HepG2 (cell line): Measurements from ENCODE around the gene SECTM1. TPM values are rescaled to one million over a fixed set of nuclear protein-coding genes. Genes with fewer than 3 reads are reported as not detected.

Experiments used
- ATAC-seq: fragments of 200-7000 bp; cut with Tn5 transposase; 3 replicates; pipeline ENCODE4 v1.9.1; 2020; ENCODE audit warnings: mild to moderate bottlenecking, moderate library complexity
- BruUV-seq: library from RNA; stranded (reverse); fragments of 400-500 nt; replicated peaks from 2 replicates; lab custom pipeline; 2021; lab: Mats Ljungman, UMichigan
- CTCF ChIA-PET: fragments of 300-600 bp; formaldehyde crosslinking; extraction: SDS; loops from one replicate; lab custom pipeline; 2021; ENCODE audit warnings: low total read pairs, inconsistent platforms, low intra/inter-chr PET ratio; lab: Yijun Ruan, JAX
- POLR2A ChIA-PET: fragments of 350-600 bp; sonication (Branson Sonifier 250); formaldehyde crosslinking; loops from one replicate; lab custom pipeline; 2020; ENCODE audit warnings: antibody characterized with exemption, inconsistent platforms; lab: Yijun Ruan, JAX
- DNase-seq: peaks from one replicate; pipeline ENCODE4 v3.0.0-alpha.2; 2015; ENCODE audit warnings: low spot score
- FAIRE-seq: peaks from 3 replicates; lab custom pipeline; 2011; peaks lifted over from hg19 to GRCh38; lab: Jason Lieb, UNC
- H2AFZ ChIP-seq: one replicate; pipeline ENCODE4 v1.6.1; 2011; ENCODE audit warnings: low read length, inconsistent platforms
- H3K27ac ChIP-seq: fragments of 300-600 bp; 3 replicates; pipeline ENCODE4 v1.8.0; 2011; ENCODE audit warnings: mixed run types, mild to moderate bottlenecking, mixed read lengths, low read length, inconsistent platforms; ENCODE audit not compliant: insufficient read depth; ENCODE audit errors: extremely low read length
- H3K27me3 ChIP-seq, 2 experiments: fragments of 200-600 bp in 1 of 2; 2 replicates in 1 of 2; 3 replicates in 1 of 2; pipeline versions ENCODE4 v1.6.0 to v1.8.0; 2011; ENCODE audit warnings: low read length in 2 of 2, mild to moderate bottlenecking in 2 of 2, moderate library complexity in 2 of 2, inconsistent platforms in 1 of 2; ENCODE audit not compliant: insufficient read depth in 2 of 2, control insufficient read depth in 1 of 2
- H3K36me3 ChIP-seq, 2 experiments: fragments of 200-600 bp in 1 of 2; replicated peaks in 1 of 2; 2 replicates in 1 of 2; 3 replicates in 1 of 2; pipeline versions ENCODE4 v1.5.1 to v1.8.0; 2011; ENCODE audit warnings: low read length in 2 of 2, inconsistent platforms in 1 of 2; ENCODE audit not compliant: insufficient read depth in 2 of 2, control insufficient read depth in 1 of 2
- H3K4me1 ChIP-seq: 2 replicates; pipeline ENCODE4 v1.5.1; 2012; ENCODE audit warnings: low read length, inconsistent platforms; ENCODE audit not compliant: insufficient read depth
- H3K4me2 ChIP-seq: 2 replicates; pipeline ENCODE4 v1.6.0; 2011; ENCODE audit warnings: low read depth, low read length, inconsistent platforms
- H3K4me3 ChIP-seq, 3 experiments: fragments of 200-600 bp in 1 of 3; sonication (generic), shearing (Covaris generic) in 1 of 3; replicated peaks in 1 of 3; 2 replicates each; pipeline ENCODE4 v1.5.1; 2011 to 2016; ENCODE audit warnings: low read length in 3 of 3, inconsistent platforms in 2 of 3, low read depth in 2 of 3, mild to moderate bottlenecking in 2 of 3, control low read depth in 1 of 3, mixed read lengths in 1 of 3; ENCODE audit not compliant: insufficient read depth in 1 of 3
- H3K79me2 ChIP-seq: one replicate; pipeline ENCODE4 v1.6.1; 2011; ENCODE audit warnings: low read length, inconsistent platforms; ENCODE audit not compliant: insufficient read depth
- H3K9ac ChIP-seq: 2 replicates; pipeline ENCODE4 v1.6.0; 2011; ENCODE audit warnings: mild to moderate bottlenecking, low read depth, low read length, inconsistent platforms; ENCODE audit not compliant: insufficient read depth
- H3K9me3 ChIP-seq: 2 replicates; pipeline ENCODE4 v1.5.1; 2012; ENCODE audit warnings: mild to moderate bottlenecking, low read length
- H4K20me1 ChIP-seq: 2 replicates; pipeline ENCODE4 v1.6.0; 2011; ENCODE audit warnings: inconsistent platforms, mild to moderate bottlenecking, low read length, moderate library complexity; ENCODE audit not compliant: insufficient read depth
- HNRNPK ChIP-seq: fragments of 200-400 bp; formaldehyde crosslinking; IDR thresholded peaks from 2 replicates; pipeline ENCODE4 v1.6.1; 2018; ENCODE audit warnings: low read length, low read depth, moderate library complexity, mild to moderate bottlenecking; ENCODE audit not compliant: poor library complexity, severe bottlenecking
- HOXA3 ChIP-seq: sonication (generic); formaldehyde crosslinking; IDR thresholded peaks from 2 replicates; pipeline ENCODE4 v1.5.0; 2020; ENCODE audit warnings: missing genetic modification reagents
- MIER3 ChIP-seq: IDR thresholded peaks from 2 replicates; pipeline ENCODE4 v1.6.1; 2016; ENCODE audit warnings: missing compliant biosample characterization, borderline replicate concordance
- RXRA ChIP-seq: sonication (generic); formaldehyde crosslinking; IDR thresholded peaks from 2 replicates; pipeline ENCODE4 v1.5.1; 2020; ENCODE audit warnings: missing genetic modification reagents
- ZBTB25 ChIP-seq: IDR thresholded peaks from 2 replicates; pipeline ENCODE4 v1.6.1; 2018; ENCODE audit warnings: missing genetic modification reagents
- ZFP1 ChIP-seq: IDR thresholded peaks from 2 replicates; pipeline ENCODE4 v1.6.1; 2016
- ZFP82 ChIP-seq: sonication (generic); formaldehyde crosslinking; IDR thresholded peaks from 2 replicates; pipeline ENCODE4 v1.5.1; 2020; ENCODE audit warnings: mild to moderate bottlenecking, missing genetic modification reagents, borderline replicate concordance
- ZNF430 ChIP-seq: sonication (generic); formaldehyde crosslinking; IDR thresholded peaks from 2 replicates; pipeline ENCODE4 v1.9.0; 2021; ENCODE audit warnings: mild to moderate bottlenecking, missing genetic modification reagents
- ZNF451 ChIP-seq: sonication (generic); formaldehyde crosslinking; IDR thresholded peaks from 2 replicates; pipeline ENCODE4 v1.5.0; 2020; ENCODE audit warnings: mild to moderate bottlenecking, missing genetic modification reagents
- WGBS: methylation state at CpG from one replicate; pipeline ENCODE4 v1.1.6; 2017; ENCODE audit warnings: low lambda C conversion rate; 5-methylcytosine and 5-hydroxymethylcytosine counted together
- in situ Hi-C: cut with HindIII; loops from 2 replicates; pipeline ENCODE4 v1.10.0; 2017; ENCODE audit warnings: low pct_unique_long_range_greater_than_20kb; ENCODE audit not compliant: extremely low pct_ligation_motif_present
- intact Hi-C: fragments of 100-400 bp; cut with micrococcal nuclease; formaldehyde crosslinking; loops from one replicate; pipeline ENCODE4 v1.10.0; 2022; ENCODE audit not compliant: unreplicated experiment
- polyA plus RNA-seq, 8 experiments: library from polyadenylated mRNA; depleted of rRNA in 3 of 8; stranded (reverse) in 7 of 8; unstranded in 1 of 8; fragments of >200 nt; fragmentation: Illumina TruSeq in 4 of 8; extraction: Trizol in 4 of 8; gene quantifications; 2 replicates each; pipeline versions ENCODE4 v1.2.1 to v1.2.3, GENCODE V29; 2011 to 2016; ENCODE audit warnings: low read depth in 4 of 8, missing spikeins in 1 of 8, mixed read lengths in 1 of 8; ENCODE audit not compliant: insufficient read depth in 1 of 8
- total RNA-seq, 5 experiments: library from RNA; depleted of rRNA; stranded (reverse); fragments of >200 nt; fragmentation: Illumina TruSeq; extraction: Trizol; gene quantifications; 2 replicates each; pipeline ENCODE4 v1.2.3, GENCODE V29; 2016; ENCODE audit warnings: low read depth in 1 of 5
- TF ChIP-seq, protein P1 (sequence below): sonication (generic); formaldehyde crosslinking; conservative IDR thresholded peaks from 2 replicates; pipeline ENCODE4 v1.8.0; 2022; ENCODE audit warnings: mild to moderate bottlenecking, moderate library complexity, missing genetic modification reagents
- TF ChIP-seq, protein P2 (sequence below): sonication (generic); formaldehyde crosslinking; IDR thresholded peaks from 2 replicates; pipeline ENCODE4 v1.8.0; 2022; ENCODE audit warnings: mild to moderate bottlenecking, missing genetic modification reagents, moderate library complexity

SECTM1 gene
- total and polyA plus RNA-seq, 2 of the 13 experiments (the other 11 are each of a cell fraction or from before 2014, with no cell fraction given), result 3.5 to 5.3 TPM

GRCh38 chr17:82371333-82372248, 38.0 kb upstream of the SECTM1 start, which contains the start of gene UTS2R:
UTS2R (plus strand) TSS chr17:82371765; CDS start chr17:82374325, 2,560 bp downstream.
- in situ Hi-C loops, result no loop called here

More at GRCh38 chr17:82371333-82372248, 38.0 kb upstream of the SECTM1 start, which contains the start of gene UTS2R:
- FAIRE-seq (no peak), DNase-seq (no peak), ATAC-seq (no peak)
- H3K9me3 ChIP-seq, result no peaks in the 10 kb centered on the region
- ChIA-PET CTCF (no interaction called here), POLR2A (interaction anchor here (1.0 to 2.0 kb wide), 7 partner anchors 11 to 130 kb away, joined by 3 to 10 read pairs (median 3); no protein-coding TSS in a partner anchor)
- H2AFZ ChIP-seq, result no peak within 1 kb of the TSS
- H3K79me2 ChIP-seq, result no peaks in the 10 kb centered on the region
- TF ChIP-seq ZFP82 (CRISPR knock-in tag) (no peak), ZFP1 (CRISPR knock-in tag) (no peak), HNRNPK (peak; percentile 24), ZNF430 (CRISPR knock-in tag) (no peak), RXRA (CRISPR knock-in tag) (0 out of 2 replicates have a peak, but pooled peaks have one; percentile 5), HOXA3 (CRISPR knock-in tag) (0 out of 2 replicates have a peak, but pooled peaks have one; percentile 2), ZNF451 (CRISPR knock-in tag) (no peak), MIER3 (no peak), ZBTB25 (CRISPR knock-in tag) (no peak)
- TF ChIP-seq, protein P1, sequence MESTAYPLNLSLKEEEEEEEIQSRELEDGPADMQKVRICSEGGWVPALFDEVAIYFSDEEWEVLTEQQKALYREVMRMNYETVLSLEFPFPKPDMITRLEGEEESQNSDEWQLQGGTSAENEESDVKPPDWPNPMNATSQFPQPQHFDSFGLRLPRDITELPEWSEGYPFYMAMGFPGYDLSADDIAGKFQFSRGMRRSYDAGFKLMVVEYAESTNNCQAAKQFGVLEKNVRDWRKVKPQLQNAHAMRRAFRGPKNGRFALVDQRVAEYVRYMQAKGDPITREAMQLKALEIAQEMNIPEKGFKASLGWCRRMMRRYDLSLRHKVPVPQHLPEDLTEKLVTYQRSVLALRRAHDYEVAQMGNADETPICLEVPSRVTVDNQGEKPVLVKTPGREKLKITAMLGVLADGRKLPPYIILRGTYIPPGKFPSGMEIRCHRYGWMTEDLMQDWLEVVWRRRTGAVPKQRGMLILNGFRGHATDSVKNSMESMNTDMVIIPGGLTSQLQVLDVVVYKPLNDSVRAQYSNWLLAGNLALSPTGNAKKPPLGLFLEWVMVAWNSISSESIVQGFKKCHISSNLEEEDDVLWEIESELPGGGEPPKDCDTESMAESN (CRISPR knock-in tag), result no peak
- TF ChIP-seq, protein P2, sequence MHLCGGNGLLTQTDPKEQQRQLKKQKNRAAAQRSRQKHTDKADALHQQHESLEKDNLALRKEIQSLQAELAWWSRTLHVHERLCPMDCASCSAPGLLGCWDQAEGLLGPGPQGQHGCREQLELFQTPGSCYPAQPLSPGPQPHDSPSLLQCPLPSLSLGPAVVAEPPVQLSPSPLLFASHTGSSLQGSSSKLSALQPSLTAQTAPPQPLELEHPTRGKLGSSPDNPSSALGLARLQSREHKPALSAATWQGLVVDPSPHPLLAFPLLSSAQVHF, result no peak
- H3K27ac ChIP-seq, result peak within 1 kb of the TSS; percentile 47
- intact Hi-C loops, result no loop called here
- BruUV-seq, result no TSS peak
- peaks cover 73% of the 10 kb centered on the region for H3K4me1 ChIP-seq
- H3K36me3 ChIP-seq, result no peaks in the 10 kb centered on the region
- H3K4me2 ChIP-seq, result peak within 1 kb of the TSS; percentile 72
- WGBS, result 91% methylated on average over 84 of the region's 109 CpGs
- H3K4me3 ChIP-seq, result peak within 1 kb of the TSS in 2 of 3 experiments; percentile 39 to 59; a peak in 3 of 6 replicates
- no peaks in the 10 kb centered on the region for H3K27me3 ChIP-seq
- H3K9ac ChIP-seq, result peak within 1 kb of the TSS; percentile 16; the same call in 1 of the 2 replicates
- H4K20me1 ChIP-seq, result no peaks in the 10 kb centered on the region
